ENCODE measurements around the gene RPL31.

RPL31 gene

DNA sequence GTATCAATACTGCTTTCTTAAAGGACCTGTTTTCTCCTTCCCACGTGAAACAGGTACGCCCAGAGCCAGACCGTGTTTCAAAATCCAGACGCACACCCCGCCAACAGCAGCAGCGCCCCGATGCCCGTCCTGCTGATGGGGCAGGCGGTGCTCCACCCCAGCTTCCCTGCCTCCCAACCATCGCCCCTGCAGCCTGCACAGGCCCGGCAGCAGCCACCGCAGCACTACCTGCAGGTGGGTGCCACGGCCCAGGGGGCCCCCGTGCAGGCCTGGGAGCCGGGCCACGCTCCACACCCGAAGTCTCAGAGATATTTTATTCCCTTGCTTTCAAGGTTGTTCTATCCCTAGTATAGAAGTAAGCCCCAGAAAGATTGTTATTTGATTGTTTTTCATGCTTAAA lies 8.8 kb upstream of the RPL31 start:
- DNase-seq (ENCODE audit: low read depth in 2 of 2), result no peak

DNA sequence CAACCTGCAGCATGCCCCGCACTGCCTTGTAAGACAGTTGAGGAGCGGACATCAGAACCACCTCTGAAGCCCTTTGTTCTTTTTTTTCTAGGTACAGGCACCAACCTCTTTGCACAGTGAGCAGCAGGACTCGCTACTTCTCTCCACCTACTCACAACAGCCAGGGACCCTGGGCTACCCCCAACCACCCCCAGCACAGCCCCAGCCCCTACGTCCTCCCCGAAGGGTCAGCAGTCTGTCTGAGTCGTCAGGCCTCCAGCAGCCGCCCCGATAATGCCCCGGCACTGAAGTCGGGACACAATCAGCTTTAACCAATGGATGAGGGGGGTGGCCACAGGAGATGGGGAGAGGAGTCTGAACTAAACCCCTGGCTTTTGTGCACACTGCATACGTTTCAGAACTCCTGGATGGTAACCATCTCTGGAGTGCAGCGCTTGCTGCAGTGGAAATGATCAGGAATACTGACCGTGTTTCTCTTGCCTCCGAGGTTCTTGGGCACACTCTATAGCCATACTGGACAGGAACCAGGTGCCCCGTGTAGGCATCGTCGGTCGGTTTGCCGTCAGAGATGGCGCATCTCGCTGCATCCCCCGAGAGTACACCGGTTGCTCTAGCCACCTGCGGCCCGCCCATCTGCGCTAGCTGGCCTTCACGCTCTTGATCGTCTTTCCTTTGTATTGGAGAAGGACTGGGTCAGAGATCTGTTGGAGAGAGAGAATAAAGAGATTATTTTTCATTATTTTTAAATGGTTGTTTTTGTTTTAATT lies 6.6 kb upstream of the RPL31 start:
- DNase-seq (ENCODE audit: low read depth in 2 of 2), result no peak

DNA sequence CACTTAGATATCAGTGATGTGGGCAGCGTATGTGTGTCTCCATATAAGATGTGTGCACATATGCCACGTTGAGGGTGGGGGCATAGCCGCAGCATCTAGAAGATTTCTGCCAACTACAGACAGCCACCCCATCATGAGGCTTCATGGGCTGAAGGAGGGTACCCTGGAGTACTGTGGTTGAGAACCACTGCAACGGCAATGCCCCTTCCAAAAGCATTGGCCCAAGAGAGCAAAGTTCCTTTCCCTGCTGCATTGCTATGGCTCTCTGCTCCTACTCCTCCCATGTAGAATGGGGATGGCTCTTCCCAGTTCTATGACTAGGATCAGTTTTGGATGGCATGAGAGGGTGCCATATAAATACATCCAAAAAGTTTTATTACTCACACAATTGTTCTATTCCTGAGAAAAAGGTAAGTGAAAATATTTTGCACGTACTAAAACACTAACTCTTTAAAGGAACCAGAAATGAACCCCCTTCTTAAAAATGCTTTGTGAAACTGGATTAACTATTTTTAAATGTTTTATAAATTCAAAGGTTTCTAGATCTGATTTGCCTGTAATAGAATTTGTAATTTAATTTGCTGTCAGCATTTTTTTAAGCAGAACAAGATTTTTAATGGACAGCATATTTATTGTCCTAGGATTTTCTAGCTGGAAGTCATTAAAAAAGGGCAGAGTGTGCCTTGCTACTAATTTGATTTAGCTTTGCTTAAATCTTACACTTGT lies 4.4 kb upstream of the RPL31 start:
- DNase-seq (ENCODE audit: low read depth in 2 of 2), result no peak

DNA sequence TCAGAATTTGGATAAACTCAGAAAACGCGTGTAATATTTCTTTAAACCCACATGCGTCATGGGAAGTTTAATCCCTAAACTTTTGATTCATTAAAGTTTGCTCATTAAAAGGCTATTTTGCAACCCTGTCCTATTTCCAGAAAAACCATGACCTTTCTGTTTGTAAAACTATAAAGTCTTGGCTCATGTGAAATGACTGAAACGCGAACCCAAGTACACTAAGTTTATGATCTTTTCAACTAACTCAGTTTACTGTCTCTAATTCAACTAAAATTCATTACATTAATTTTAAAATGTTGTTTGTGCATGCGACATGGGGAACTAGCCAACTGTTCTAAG lies 3.9 kb upstream of the RPL31 start:
- no peak for DNase-seq (ENCODE audit: low read depth in 2 of 2)

DNA sequence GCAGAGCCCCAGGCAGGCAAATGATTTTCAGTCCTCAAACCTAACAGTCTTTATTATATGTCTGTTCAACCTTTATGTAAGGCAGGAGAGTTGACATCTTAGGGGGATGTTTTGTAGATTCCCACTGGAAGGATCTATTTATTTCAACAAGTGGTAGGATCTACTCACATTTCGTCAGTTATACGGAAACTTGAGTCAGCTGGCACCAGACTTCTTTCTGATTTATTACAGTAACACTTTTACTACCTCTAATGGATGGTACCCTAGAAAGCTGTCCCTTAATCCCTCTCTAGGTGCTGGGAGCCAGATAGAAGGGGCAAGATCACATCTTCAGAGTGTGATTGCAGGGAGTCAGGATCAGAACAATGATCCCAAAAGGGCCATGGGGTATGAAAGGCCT lies 2.1 kb upstream of the RPL31 start:
- DNase-seq (ENCODE audit: low read depth in 2 of 2), result no peak

DNA sequence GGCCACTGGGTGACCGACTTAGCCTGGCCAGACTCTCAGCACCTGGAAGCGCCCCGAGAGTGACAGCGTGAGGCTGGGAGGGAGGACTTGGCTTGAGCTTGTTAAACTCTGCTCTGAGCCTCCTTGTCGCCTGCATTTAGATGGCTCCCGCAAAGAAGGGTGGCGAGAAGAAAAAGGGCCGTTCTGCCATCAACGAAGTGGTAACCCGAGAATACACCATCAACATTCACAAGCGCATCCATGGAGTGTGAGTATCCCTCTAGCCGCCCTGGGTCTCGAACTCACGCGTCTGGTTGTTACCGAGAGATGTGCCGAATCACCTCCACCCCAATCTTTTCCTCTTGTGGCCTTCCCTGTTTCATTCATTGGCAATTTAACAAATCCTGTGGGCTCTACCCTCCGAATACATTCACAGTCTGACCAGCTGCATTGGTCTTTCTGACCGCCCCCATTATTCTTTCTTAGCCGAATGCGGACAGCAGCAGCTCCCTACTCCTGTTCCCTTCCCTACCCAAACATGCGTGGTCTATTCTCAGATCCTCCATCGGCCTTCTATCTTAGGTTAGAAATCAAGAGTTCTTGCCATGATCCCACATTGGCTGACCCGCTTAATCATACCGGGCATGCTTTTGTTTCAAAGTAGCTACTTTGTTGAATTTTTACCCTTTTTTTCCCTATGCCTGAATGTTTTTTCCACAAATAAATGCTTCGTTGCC lies 631 bp downstream of the RPL31 start:
- no peak for DNase-seq (ENCODE audit: low read depth in 2 of 2)

DNA sequence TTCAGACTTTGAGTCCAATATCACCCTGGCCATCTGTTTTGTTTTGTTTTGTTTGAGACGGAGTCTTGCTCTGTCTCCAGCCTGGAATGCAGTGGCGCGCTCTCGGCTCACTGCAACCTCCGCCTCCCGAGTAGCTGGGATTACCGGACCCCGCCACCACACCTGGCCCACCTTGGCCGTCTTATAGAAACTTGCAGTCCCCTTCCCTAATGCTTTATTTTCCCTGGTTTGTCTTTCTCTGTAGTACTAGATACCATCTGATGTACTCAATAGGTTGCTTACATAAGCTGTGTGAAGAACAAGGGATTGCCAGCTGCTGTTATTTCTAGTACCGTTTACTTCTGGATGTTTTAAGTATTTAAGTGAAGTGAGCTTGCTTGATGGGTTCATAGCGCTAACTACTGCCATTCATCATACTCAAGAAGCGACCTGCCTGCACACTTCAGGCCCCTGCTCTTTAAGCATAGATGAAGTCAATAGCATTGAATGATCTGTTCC lies 1.2 kb downstream of the RPL31 start:
- DNase-seq (ENCODE audit: low read depth in 2 of 2), result no peak

DNA sequence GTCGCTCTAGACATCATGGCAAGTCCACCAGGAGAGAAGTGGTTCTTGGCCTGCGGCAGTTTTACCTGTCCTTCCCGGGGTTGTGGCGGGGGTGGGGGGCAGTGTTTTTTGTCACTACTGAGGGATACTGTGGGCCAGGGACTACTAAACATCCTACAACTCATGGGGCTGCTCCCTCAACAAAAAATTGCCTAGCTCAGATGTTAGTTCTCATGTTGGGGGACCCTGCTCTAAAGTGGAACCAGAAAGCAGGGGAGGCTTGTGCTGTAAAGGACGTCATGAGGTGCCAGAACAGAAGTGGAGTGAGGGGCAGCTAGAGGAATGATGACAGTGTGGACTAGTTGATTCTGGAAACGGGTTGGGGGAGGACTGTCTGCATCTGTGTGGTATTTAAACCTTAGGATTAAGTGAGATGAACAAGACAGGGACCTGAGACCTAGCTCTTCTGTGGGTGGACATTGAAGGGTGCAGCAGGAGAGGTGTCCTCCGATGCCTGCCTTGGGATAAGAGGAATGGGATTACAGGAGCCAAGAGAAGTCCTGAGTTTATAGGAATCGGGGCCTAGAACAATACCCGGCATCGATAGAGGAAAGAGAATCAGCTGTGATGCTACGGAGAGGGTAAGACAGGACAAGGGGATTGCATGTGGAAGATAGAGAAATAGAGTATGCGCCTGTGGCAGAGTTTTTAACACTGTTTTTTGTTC lies 2.7 kb downstream of the RPL31 start:
- no peak for DNase-seq (ENCODE audit: low read depth in 2 of 2)

DNA sequence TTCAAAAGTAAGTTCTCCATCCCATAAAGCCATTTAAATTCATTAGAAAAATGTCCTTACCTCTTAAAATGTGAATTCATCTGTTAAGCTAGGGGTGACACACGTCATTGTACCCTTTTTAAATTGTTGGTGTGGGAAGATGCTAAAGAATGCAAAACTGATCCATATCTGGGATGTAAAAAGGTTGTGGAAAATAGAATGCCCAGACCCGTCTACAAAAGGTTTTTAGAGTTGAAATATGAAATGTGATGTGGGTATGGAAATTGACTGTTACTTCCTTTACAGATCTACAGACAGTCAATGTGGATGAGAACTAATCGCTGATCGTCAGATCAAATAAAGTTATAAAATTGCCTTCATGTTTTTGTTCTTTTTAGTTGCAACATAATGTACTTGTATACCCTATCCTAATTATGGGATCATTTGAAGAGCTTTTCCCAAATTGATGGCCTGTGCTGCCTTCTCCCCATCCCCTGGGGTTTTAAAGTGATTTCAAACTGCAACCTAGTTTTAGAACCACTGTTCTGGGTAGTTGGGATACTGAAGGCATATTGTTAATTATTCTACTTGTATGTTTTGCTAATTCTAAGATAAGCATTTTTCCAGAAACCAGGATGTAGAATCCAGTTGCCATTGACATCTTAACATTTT lies 4.1 kb downstream of the RPL31 start:
- DNase-seq (ENCODE audit: low read depth in 2 of 2), result no peak

DNA sequence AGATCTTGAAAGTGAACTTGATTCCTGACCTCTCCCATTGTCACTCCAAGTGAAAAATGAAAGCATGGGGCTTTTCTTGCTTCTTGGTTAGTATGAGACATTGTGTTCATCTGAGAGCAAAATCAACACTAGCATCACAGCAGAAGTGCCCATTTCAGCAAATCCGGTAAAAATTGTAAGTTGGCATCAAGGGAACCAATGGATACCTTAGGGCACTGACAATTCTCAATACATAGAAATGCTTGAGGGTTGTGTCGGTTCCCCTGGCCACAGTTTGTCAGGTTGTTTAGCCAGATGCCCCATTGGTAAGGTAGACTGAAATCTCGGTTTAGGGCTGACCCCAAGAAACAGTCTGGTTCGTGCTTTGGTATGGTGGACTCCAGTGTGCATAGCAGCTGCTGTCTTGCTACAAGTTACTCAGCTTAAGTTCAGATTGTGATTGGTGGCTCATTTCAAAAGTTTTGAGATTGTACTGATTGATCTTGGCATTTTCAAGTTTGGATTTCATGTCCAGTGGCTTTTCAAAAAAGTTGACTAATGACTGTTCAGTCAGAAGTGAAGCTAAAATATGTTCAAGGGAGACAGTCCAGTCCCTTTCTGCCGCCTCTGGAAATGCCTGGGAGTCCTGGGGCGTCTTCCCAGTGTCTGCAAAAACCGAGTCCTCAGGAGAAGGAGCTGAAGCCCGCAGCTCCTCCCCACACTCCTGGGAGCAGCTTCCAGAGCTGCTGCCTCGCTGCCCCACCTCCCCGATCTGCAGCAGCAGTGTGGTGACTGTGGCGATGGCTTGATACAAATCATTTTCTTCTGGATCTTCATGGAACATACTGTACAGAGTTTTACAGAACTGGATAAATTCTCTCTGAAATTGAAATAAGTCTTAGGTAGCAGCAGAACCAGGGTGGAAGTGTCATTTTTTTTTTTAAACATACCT lies 5.6 kb downstream of the RPL31 start:
- DNase-seq (ENCODE audit: low read depth in 2 of 2), result no peak

DNA sequence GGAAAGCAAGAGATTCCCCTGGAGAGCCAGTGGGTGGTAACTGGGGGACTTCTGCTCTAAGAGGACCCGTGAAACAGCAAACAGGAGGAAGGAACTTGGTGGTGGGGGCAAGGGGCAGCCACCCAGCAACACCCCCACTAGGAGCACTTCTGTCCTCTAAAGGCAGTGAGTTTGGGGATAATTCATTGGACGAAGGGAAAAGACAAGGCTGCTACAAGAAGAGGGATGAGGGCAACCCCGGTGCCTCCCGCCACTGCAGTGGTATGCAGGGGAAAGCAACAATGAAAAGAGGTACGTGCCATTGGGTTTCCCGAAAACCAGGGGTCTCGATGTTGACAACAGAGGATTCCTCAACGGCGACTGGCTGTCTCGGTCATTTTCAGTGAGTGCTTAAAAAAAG lies 9.1 kb downstream of the RPL31 start:
- DNase-seq (ENCODE audit: low read depth in 2 of 2), result no peak

DNA sequence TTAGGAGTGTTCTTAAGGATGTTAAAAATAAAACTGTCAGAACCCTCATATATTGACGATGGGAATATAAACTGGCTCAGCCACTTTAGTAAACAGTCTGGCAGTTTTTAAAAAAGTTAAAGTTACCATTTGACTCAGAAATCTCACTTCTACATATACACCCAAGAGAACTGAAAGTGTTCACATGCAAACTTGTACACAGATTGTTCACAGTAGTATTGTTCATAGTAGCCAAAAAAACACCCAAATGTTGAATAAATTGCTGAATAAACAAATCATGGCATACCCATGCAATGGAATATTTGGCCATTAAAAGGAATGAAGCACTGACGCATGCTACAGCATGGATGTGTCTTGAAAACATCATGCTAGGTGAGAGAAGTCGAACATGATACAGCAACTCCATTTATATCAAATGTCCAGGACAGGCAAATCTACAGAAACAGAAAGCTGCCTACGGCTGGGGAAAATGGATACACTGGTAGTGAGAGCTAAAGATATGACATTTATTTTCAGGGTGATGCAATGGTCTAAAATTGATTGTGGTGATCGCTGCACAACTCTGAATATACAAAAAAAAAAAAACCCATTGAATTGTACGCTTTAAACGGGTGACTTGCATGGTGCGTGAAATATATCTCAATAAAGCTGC lies 10.1 kb downstream of the RPL31 start:
- DNase-seq (ENCODE audit: low read depth in 2 of 2), result no peak

DNA sequence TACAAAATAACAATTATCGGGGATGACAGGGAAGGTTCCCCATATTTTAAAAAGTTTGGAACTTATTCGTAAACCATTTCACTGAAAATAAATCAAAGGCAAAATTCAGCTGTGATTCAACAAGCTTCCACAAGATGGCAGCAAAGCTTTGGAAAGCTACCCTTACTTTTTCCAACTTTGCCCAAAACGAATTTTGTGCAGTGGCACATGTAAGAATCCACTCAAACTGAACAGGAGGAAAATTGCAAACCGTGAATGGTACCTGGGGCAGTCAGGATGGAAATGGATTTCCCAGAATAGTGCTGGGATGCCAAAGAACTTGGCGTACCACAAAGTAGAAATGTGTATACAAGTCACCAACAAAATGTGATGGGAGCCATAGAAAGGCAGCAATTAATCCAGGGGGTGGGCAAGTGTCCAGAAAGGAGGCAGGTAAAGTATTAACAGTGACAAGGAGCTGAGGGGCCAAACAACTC lies 10.7 kb downstream of the RPL31 start:
- peak in 1 of 2 experiments; percentile 6 for DNase-seq (ENCODE audit: low read depth in 2 of 2)

DNA sequence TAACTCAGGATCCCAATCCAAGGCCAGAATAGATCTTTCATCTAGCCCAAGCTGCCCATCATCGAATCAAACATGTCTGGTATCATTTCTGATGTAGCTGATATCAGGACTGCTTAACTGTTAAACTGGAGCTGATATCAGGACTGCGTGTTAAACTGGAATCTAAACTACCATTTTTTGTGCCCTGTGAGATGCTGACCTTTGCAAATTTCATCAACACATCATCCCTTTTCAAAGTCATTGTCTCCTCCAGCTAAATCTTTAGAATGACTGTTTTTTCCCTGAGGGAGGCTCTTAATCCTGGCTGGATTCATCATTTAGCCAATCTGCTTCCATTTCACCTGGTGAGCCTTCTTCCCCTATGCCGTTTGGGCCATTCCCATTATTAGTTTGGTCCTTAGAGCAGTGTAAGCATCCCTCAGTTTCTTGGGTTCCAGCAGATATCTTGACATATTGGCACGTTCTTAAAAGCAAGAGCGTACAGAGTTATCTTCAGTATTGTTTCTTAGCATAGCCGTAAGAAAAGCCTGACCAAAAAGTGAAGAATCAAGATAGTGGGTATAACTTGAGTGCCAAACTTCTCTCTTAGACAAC lies 12.3 kb downstream of the RPL31 start:
- no peak for DNase-seq (ENCODE audit: low read depth in 2 of 2)

DNA sequence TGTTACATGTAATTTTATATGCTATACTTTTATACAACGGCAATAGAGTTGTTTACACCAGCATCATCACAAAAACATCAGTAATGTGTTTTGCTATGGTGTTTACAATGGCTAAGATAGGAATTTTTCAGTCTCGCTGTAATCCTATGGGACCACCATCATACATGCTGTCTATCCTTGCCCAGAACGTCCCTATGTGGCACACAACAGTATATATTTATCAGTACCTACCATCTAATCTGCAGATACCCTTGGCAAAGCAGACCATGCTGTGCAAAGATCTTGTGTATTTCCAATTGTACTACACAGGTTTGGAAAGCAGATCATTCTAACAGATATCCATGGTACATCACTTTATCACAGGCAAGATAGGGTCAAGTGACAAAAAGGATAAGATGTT lies 15.3 kb downstream of the RPL31 start:
- DNase-seq (ENCODE audit: low read depth in 2 of 2), result no peak

DNA sequence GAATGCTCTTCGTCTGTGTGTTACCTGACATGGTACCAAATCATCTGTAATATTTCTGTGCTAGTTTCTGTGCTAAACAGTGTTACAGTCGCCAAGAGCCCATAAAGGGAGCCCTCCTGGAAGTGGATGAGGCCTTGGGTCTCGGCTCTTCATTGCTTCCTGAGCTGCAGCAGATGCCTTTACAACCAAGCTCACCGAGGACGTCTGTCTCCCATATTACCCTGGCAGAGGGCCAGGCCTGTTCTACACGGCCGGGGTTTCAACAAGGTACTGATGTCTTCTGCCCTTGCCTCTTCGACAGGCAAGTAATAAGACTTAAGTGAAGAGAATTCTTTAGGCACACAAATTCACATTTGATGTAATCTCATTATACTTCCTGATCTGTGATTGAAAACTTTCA lies 16.8 kb downstream of the RPL31 start:
- no peak for DNase-seq (ENCODE audit: low read depth in 2 of 2)

DNA sequence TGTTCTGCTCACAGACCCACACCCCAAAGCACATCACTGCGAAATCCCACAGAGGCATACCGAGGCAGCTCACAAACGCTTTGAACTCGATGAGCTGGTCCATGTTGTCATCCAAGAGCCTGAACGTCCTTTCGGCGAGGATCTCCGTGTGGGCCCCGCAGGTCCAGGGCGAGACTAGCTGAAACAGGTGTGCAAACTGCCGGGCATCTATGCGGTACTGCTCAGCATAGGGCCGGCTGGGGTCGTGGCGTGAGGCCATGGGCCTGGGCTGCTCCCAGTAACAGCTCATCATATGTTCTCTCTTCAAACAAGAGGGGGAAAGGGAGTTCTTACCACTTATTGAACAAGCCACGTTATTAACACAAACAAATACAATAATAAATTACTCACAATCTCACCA lies 20.1 kb downstream of the RPL31 start:
- no peak for DNase-seq (ENCODE audit: low read depth in 2 of 2)

DNA sequence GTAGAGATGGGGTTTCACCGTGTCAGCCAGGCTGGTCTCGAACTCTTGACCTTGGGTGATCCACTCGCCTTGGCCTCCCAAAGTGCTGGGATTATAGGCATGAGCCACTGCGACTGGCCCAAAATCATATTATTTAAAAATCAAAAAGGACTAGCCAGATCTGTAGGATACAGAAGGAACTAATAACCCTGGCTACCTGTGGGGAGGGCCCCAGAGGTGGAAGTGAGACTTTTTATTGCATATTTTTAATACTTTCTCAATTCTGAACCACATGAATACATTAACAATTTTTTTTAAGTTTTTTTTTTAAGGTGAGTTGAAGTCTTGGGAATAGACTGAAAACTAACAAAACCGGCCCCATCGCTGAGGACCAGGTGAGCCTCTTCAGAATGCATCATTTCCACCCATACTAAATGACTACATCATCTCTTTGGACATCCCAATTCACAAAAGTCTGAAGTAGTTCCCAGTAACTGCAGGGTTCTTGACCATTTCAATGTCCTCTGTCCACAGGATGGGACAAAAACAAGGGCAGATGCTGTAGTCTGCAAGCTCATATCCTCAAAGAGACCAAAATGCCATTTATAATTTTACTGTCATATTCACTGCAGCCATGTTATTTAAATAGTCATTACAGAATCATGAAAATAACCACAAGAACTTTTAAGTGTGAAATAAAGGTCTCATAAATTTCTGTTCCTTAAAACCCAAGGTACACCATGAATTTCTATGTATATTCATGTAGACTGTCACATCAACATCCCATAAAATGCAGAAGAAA lies 21.4 kb downstream of the RPL31 start:
- DNase-seq (ENCODE audit: low read depth in 2 of 2), result no peak

DNA sequence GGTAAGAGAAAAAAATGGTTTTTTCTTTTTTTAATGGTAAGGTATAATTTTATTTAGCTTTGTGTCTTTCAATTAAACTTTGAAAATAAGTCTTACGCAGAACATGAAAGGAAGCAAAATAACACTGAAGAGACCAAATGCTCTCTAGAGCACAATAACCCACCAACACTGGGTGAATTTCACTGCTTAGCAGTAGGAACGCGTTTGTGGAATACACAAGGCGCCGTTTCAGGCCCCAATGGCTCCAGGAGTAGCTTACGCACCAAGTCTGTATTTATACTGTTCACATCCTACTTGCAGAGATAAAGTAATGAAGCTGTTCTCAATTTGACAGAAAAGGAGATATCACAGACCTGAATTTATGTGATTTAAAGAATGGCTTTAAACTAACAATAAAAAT lies 23.5 kb downstream of the RPL31 start:
- DNase-seq (ENCODE audit: low read depth in 2 of 2), result no peak
